NCI-H748 treated with DMSO at 0.1 percent for 48 hours (cell line): ENCODE results near the gene FOXE3.

Experiments used
- DNase-seq: peaks from one replicate; lab custom pipeline; 2025; lab: John Stamatoyannopoulos, UW

The FOXE3 gene

GRCh38 chr1:47435506-47436303, 19.6 kb downstream of the FOXE3 start:
- no peak for DNase-seq

- DNase-seq, result peak; percentile 67
These were observed 20.4 kb downstream of the FOXE3 start for GRCh38 chr1:47436304-47436978.

GRCh38 chr1:47436979-47437446, 20.9 kb downstream of the FOXE3 start:
- no peak for DNase-seq

DNA sequence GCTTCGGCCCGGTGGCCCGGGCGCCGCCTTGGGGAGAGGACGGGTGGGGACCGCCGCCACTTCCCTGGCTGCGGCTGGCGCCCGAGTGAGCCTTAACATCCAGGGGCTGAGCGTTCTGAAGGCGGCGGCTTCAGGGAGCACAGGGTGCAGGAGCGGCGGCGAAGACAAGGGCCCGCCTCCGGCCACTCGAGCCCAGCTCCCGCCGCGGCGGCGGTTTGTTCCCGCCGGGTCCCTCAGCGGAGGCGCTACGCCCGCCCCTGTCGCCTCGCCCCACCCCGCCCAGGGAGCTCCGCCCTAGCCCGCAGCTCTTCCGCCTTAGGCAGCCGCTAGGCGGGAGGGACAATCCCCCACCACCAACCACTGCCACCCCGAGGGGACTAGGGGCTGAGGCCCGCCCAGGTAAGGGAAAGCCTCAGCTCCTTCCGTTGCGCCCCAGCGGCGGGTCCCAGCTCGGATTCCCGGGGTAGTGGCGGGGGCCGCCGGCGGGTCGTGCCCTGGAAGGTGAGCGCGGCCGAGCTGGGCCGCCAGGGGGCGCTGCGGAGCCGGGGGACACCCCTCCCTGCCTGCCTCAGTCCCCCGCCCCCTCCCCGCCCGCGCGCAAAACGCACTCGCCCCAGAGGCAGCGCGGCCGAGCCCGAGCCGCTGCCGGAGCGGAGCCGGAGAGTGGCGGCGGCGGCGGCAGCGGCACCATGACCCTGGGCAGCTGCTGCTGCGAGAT, 21.5 kb downstream of the FOXE3 start, which contains the start of gene FOXD2:
TSS of gene FOXD2 (plus strand) at position 598 of the 718 bp plus-strand sequence. CDS start at position 690, 92 bp downstream.
- DNase-seq, result peak; percentile 61

DNA sequence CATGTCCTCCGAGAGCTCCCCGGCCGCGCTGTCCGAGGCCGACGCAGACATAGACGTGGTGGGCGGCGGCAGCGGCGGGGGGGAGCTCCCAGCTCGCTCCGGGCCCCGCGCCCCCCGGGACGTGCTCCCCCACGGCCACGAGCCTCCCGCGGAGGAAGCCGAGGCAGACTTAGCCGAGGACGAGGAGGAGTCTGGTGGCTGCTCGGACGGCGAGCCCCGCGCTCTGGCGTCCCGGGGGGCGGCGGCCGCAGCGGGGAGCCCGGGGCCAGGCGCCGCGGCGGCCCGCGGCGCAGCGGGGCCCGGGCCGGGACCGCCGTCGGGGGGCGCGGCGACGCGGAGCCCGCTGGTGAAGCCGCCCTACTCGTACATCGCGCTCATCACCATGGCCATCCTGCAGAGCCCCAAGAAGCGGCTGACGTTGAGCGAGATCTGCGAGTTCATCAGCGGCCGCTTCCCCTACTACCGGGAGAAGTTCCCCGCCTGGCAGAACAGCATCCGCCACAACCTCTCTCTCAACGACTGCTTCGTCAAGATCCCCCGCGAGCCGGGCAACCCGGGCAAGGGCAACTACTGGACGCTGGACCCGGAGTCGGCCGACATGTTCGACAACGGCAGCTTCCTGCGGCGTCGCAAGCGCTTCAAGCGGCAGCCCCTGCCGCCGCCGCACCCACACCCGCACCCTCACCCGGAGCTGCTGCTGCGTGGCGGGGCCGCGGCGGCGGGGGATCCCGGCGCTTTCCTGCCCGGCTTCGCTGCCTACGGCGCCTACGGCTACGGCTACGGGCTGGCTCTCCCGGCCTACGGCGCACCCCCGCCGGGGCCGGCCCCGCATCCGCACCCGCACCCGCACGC, 22.3 kb downstream of the FOXE3 start:
- no peak for DNase-seq

- DNase-seq, result no peak
These were observed 23.1 kb downstream of the FOXE3 start for GRCh38 chr1:47439017-47439818.

- no peak for DNase-seq
These were observed 23.9 kb downstream of the FOXE3 start for GRCh38 chr1:47439819-47440598.

GRCh38 chr1:47440599-47441081, 24.6 kb downstream of the FOXE3 start:
- no peak for DNase-seq

GRCh38 chr1:47441450-47442106, 25.5 kb downstream of the FOXE3 start:
- DNase-seq, result no peak

GRCh38 chr1:47442202-47442601, 26.1 kb downstream of the FOXE3 start:
- DNase-seq, result no peak

- DNase-seq, result no peak
These were observed 26.9 kb downstream of the FOXE3 start for GRCh38 chr1:47442842-47443529.

GRCh38 chr1:47443530-47444296, 27.6 kb downstream of the FOXE3 start:
- no peak for DNase-seq

GRCh38 chr1:47444297-47444561, 28.1 kb downstream of the FOXE3 start:
- no peak for DNase-seq

- DNase-seq, result no peak
These were observed 28.7 kb downstream of the FOXE3 start for GRCh38 chr1:47444562-47445465.

DNA sequence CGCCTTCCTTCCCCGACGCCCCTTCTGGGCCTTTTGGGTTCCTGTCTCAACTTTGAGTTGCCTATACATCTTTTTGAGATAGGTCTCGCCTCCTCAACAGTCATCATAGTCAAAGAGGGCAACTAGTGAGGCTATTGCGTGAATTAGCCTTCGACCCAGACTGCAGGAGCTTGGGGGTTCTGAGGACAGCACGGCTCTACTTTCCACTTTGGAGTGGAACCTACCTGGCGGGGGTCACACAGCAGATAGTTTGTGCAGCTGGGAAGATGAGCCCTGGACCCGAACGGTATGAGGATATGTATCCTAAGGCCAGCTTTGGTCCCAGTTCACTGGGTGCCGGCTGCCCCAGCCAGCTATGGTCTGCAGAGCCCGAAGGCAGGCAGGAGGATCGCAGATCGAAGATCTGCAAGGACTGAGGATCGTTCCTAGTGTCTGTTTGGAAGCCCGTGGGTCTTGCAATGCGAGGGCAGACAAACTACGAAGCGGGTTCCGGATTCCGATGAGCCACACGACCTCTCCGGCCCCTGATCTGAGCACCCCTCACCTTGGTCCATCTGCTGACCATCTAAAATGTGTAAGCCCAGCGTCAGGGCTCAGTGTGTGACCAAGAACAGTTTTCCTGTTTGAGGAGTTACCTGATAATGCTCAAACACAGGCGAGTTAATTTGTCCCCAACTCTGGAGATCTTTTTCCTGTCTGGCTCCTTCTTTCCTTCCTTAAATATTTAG, 29.9 kb downstream of the FOXE3 start:
- no peak for DNase-seq

- DNase-seq, result no peak
These were observed 32.6 kb downstream of the FOXE3 start for GRCh38 chr1:47448462-47449222.
